Muscle layer of duodenum (tissue), 2 donors: ENCODE measurements around the gene MXD1.

Experiments used
- H3K27ac ChIP-seq: one replicate; pipeline ENCODE4 v1.7.0; 2013; ENCODE audit warnings: mild to moderate bottlenecking, low read length
- H3K27me3 ChIP-seq: one replicate; pipeline ENCODE4 v1.7.0; 2013; ENCODE audit warnings: low read depth, mild to moderate bottlenecking, control low read depth, low read length
- H3K36me3 ChIP-seq, 2 donors: one replicate each; pipeline ENCODE4 v1.7.0; 2013; ENCODE audit warnings: low read length in 2 of 2, control low read depth in 1 of 2, mild to moderate bottlenecking in 1 of 2; ENCODE audit not compliant: insufficient read depth in 2 of 2, control insufficient read depth in 1 of 2
- H3K4me1 ChIP-seq, 2 donors: one replicate each; pipeline ENCODE4 v1.7.0; 2013; ENCODE audit warnings: low read length in 2 of 2, mild to moderate bottlenecking in 2 of 2, control low read depth in 1 of 2, moderate library complexity in 1 of 2; ENCODE audit not compliant: insufficient read depth in 2 of 2, control insufficient read depth in 1 of 2
- H3K4me3 ChIP-seq, 2 donors: one replicate each; pipeline ENCODE4 v1.7.0; 2013; ENCODE audit warnings: low read length in 2 of 2, low read depth in 1 of 2, mild to moderate bottlenecking in 1 of 2
- H3K9me3 ChIP-seq, 2 donors: one replicate each; pipeline ENCODE4 v1.7.0; 2013; ENCODE audit warnings: low read length in 2 of 2, control low read depth in 1 of 2, mild to moderate bottlenecking in 1 of 2; ENCODE audit not compliant: control insufficient read depth in 1 of 2
- donor health status: healthy.

Gene MXD1

DNA sequence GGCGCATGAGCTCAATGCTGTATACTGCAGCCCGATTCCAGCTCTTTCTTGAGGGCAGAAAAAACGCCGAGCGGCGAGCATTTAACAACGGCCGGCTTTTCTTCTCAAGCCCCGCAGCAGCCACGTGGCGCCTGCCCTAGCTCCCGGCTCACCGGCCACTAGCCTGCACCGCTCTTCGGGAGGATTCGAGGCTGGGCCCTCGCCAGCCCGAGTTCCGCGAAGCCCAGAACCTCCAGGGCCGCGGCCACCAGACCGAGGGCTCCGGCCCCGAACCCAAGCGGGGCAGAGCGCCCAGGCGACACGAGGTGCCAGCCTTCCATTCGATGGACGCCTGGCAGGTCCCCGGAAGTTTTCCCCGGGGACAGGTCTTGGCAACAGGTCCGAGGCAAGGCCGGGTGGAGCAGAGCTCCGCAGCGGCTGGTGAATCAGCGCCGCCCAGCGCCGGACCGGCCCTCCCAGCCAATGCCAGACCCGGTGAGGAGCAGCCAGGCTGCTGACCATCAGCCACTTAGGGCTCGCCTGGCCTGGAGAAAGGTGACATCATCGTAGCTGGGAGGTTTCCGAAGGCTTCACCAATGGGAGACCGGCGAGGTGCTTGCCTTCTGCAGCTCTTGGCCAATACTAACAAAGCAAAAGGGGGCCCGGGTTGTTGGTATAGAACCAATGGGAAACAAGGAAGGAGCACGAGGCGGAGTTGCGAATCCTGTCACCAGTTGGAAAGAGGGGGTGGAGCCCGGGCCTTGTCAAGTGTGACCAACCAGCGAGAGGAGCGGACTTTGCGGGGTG, 552 bp upstream of the MXD1 start:
- no peaks in the 10 kb centered on the region for H3K9me3 ChIP-seq
- peaks cover 0 to 18% of the 10 kb centered on the region in 2 donors for H3K4me1 ChIP-seq
- H3K27ac ChIP-seq = peak overlapping the region; percentile 96
- H3K27me3 ChIP-seq = no peaks in the 10 kb centered on the region
- peak overlapping the region; percentile 66 to 94 for H3K4me3 ChIP-seq
- peaks cover 2 to 14% of the 10 kb centered on the region in 2 donors for H3K36me3 ChIP-seq

DNA sequence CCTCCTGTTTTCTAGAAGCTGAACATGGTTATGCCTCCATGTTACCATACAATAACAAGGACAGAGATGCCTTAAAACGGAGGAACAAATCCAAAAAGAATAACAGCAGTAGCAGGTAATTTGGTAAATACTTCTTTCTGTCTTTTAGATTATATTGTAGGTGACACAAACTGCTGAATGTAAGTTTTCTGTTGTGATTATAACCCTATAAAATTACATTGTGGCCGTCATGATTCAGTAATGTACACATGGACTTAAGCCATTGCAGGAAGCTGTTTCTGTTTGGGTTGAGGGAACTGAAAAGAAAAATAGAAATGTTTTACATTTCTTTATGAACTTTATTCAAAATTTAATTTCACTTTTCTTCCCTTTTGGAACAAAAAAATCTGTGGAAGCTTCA, 1.2 kb downstream of the MXD1 start:
- Histone ChIP-seq H3K27me3 (no peaks in the 10 kb centered on the region), H3K36me3 (peaks cover 6 to 15% of the 10 kb centered on the region in 2 donors), H3K27ac (peak overlapping the region; percentile 89), H3K4me1 (peaks cover 0 to 18% of the 10 kb centered on the region in 2 donors), H3K4me3 (peak overlapping the region; percentile 74 to 94), H3K9me3 (no peaks in the 10 kb centered on the region)

GRCh38 chr2:69917852-69918251, 2.9 kb downstream of the MXD1 start:
- Histone ChIP-seq H3K36me3 (peaks cover 18 to 23% of the 10 kb centered on the region in 2 donors), H3K27ac (peak overlapping the region; percentile 89), H3K27me3 (no peaks in the 10 kb centered on the region), H3K9me3 (no peaks in the 10 kb centered on the region), H3K4me3 (peak overlapping the region; percentile 74 to 94), H3K4me1 (peaks cover 0 to 18% of the 10 kb centered on the region in 2 donors)

- H3K27me3 ChIP-seq = no peaks in the 10 kb centered on the region
- peak overlapping the region in 1 of 2 donors; percentile 94 for H3K4me3 ChIP-seq
- H3K9me3 ChIP-seq = no peaks in the 10 kb centered on the region
- peaks cover 0 to 18% of the 10 kb centered on the region in 2 donors for H3K4me1 ChIP-seq
- peaks cover 23% of the 10 kb centered on the region in 2 donors for H3K36me3 ChIP-seq
- peak overlapping the region; percentile 89 for H3K27ac ChIP-seq
Measured at GRCh38 chr2:69918401-69918800, 3.5 kb downstream of the MXD1 start.

DNA sequence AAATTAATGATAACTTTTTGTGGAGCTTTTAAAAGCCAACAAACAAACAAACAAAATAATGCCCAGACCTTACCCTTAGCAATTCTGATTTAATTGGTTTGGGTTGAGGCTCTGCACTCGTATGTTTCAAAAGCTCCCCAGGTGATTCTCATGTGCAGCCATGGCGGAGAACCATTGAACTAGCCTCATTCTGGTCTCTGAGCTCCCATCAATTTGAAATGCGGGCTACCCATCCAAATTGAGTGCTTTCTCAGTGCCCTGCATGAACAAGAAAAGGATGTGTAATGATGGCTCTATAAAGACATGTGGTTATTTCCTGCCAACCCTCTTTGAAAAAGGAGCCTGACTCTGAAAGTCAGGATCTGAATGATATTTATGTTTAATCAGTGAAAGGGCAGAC, 8.2 kb downstream of the MXD1 start:
- H3K36me3 ChIP-seq = peaks cover 22 to 29% of the 10 kb centered on the region in 2 donors
- no peaks in the 10 kb centered on the region for H3K4me1 ChIP-seq
- H3K27ac ChIP-seq = no peak overlapping the region
- H3K9me3 ChIP-seq = no peaks in the 10 kb centered on the region
- H3K27me3 ChIP-seq = no peaks in the 10 kb centered on the region
- H3K4me3 ChIP-seq = no peak overlapping the region

GRCh38 chr2:69926849-69927515, 12.1 kb downstream of the MXD1 start:
- peaks cover 0 to under 1% of the 10 kb centered on the region in 2 donors for H3K4me1 ChIP-seq
- no peaks in the 10 kb centered on the region for H3K9me3 ChIP-seq
- no peak overlapping the region for H3K4me3 ChIP-seq
- H3K27me3 ChIP-seq = no peaks in the 10 kb centered on the region
- H3K36me3 ChIP-seq = peaks cover 6 to 27% of the 10 kb centered on the region in 2 donors
- H3K27ac ChIP-seq = no peak overlapping the region

- H3K36me3 ChIP-seq = peaks cover 24 to 25% of the 10 kb centered on the region in 2 donors
Measured at GRCh38 chr2:69931832-69932595, 17.1 kb downstream of the MXD1 start.

GRCh38 chr2:69932596-69932922, 17.6 kb downstream of the MXD1 start:
- peaks cover 28 to 31% of the 10 kb centered on the region in 2 donors for H3K36me3 ChIP-seq
- no peaks in the 10 kb centered on the region for H3K9me3 ChIP-seq
- no peaks in the 10 kb centered on the region for H3K27me3 ChIP-seq
- no peak overlapping the region for H3K27ac ChIP-seq
- H3K4me1 ChIP-seq = peaks cover 6 to 12% of the 10 kb centered on the region in 2 donors
- H3K4me3 ChIP-seq = no peak overlapping the region

More at GRCh38 chr2:69931832-69932595, 17.1 kb downstream of the MXD1 start:
- no peaks in the 10 kb centered on the region for H3K9me3 ChIP-seq
- peaks cover 6 to 12% of the 10 kb centered on the region in 2 donors for H3K4me1 ChIP-seq
- H3K27ac ChIP-seq = no peak overlapping the region
- H3K27me3 ChIP-seq = no peaks in the 10 kb centered on the region
- no peak overlapping the region for H3K4me3 ChIP-seq

DNA sequence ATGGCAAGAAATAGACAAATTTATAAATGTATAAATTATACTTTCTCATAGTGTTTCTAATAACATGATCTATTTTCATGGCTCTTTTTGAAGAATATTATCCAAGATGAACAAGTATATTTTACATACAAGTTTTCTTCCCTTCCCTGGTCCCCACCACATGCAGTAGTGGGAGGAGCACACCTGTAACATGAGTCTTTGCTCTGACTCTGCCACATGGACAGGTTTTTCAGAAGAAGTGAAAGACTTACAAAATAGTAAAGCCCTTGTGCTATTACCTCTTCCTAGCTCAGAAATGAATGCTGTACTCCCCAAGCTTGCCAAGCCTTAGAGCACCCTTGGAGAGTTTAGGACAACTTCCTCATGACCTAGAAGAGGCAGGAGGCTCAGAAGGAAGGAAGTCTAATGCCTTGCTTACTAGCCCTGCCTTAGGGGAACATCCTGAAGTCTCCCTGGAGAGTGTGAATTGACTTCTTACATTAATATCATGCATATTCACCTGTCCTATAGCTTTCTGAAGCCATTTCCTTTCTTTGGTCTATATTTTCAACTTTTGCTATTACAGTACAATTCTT, 18.4 kb downstream of the MXD1 start:
- H3K9me3 ChIP-seq = no peaks in the 10 kb centered on the region
- H3K27me3 ChIP-seq = no peaks in the 10 kb centered on the region
- peaks cover 28 to 38% of the 10 kb centered on the region in 2 donors for H3K36me3 ChIP-seq
- H3K27ac ChIP-seq = peak overlapping the region; percentile 50
- no peak overlapping the region for H3K4me3 ChIP-seq
- peaks cover 6 to 12% of the 10 kb centered on the region in 2 donors for H3K4me1 ChIP-seq

DNA sequence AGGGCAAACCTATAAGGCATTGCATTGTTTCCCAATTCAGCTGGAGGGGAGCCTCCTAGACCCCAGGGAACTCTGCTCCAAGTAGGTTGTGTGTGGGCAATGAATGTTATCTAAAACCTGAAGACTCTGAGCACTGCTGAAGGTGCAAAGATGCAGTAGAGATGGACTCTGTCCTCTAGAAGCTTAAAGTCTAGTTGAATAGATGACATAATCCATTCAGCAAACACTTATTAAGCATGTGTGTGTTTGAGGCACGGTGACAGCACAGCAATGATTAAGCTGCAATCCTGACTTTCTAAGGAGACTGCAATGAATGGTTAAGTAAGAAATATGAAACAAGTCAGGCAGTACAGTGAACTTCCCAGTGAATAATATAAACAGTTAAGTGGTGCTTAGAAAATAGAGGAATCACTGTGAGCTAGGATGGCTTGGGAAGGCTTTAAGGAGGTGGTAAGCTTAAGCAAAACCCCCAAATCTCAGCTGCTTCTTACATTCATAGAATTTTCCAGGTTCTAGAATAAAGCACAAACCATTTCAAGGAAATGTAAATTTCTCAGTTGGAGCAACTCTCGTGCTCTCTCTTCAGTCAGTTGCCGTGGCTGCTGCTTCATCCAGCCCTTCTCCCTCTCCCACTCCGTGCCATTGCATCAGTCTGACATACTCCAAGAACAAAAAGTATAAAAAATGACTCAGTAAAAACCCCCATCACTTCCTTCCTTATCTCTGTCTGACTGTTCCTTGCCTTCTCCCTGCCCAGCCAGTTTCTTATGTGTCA, 19.1 kb downstream of the MXD1 start:
- Histone ChIP-seq H3K36me3 (peaks cover 34 to 38% of the 10 kb centered on the region in 2 donors), H3K4me3 (peak overlapping the region in 1 of 2 donors; percentile 2), H3K9me3 (no peaks in the 10 kb centered on the region), H3K4me1 (peaks cover 6 to 12% of the 10 kb centered on the region in 2 donors), H3K27ac (peak overlapping the region; percentile 50), H3K27me3 (no peaks in the 10 kb centered on the region)
